Left ventricle myocardium inferior (tissue), 1 donor: ENCODE data around the gene QRICH1. TPM values are rescaled to one million over a fixed set of nuclear protein-coding genes. Genes with fewer than 3 reads are reported as not detected.

Source experiments
- DNase-seq: peaks from one replicate; pipeline ENCODE4 v3.0.0-alpha.2; 2020
- H3K27ac ChIP-seq: fragments of 200-600 bp; replicated peaks from 2 replicates; pipeline ENCODE4 v1.8.0; 2021
- H3K27me3 ChIP-seq: fragments of 200-600 bp; 2 replicates; pipeline ENCODE4 v1.8.0; 2021; ENCODE audit warnings: low read depth
- H3K36me3 ChIP-seq: fragments of 200-600 bp; 2 replicates; pipeline ENCODE4 v1.8.0; 2021
- H3K4me1 ChIP-seq: fragments of 200-600 bp; 2 replicates; pipeline ENCODE4 v1.8.0; 2021
- H3K4me3 ChIP-seq: fragments of 200-600 bp; 2 replicates; pipeline ENCODE4 v1.8.0; 2021; ENCODE audit warnings: mild to moderate bottlenecking, moderate library complexity
- H3K9me3 ChIP-seq: fragments of 200-600 bp; replicated peaks from 2 replicates; pipeline ENCODE4 v1.8.0; 2021
- CTCF ChIP-seq: fragments of 200-600 bp; IDR thresholded peaks from 2 replicates; pipeline ENCODE4 v1.8.0; 2021; ENCODE audit warnings: antibody characterized with exemption, mild to moderate bottlenecking, borderline replicate concordance
- intact Hi-C: fragments of 100-400 bp; cut with micrococcal nuclease; formaldehyde crosslinking; loops from one replicate; pipeline ENCODE4 v1.11.0; 2022
- total RNA-seq: library from RNA; stranded (reverse); fragmentation: NEBNext Ultra II Directional; extraction: Animal tissue kit (Norgen Biotek cat#: 25700); gene quantifications from one replicate; pipeline ENCODE4 v1.2.1, GENCODE V29; 2021
- donor health status: DM: no; HTN: yes; CAD: no; lungs with severe emphysema.

QRICH1 gene
- total RNA-seq, 1 donor from 2014 or later = 58.8 TPM

- no peaks in the 10 kb centered on the region for H3K27me3 ChIP-seq
- H3K27ac ChIP-seq = no peak overlapping the region
- peaks cover 9% of the 10 kb centered on the region for H3K4me1 ChIP-seq
- intact Hi-C loops = no loop called here
- no peak for TF ChIP-seq CTCF
- no peaks in the 10 kb centered on the region for H3K9me3 ChIP-seq
- no peak overlapping the region for H3K4me3 ChIP-seq
- DNase-seq = no peak
- peaks cover 10% of the 10 kb centered on the region for H3K36me3 ChIP-seq
Observed at GRCh38 chr3:48996640-48997039, 97.2 kb downstream of the QRICH1 start.

GRCh38 chr3:48993834-48994233, 100.0 kb downstream of the QRICH1 start:
- peaks cover 36% of the 10 kb centered on the region for H3K4me1 ChIP-seq
- no peak overlapping the region for H3K4me3 ChIP-seq
- H3K36me3 ChIP-seq = peaks cover 10% of the 10 kb centered on the region
- intact Hi-C loops = no loop called here
- no peak for DNase-seq
- H3K27me3 ChIP-seq = no peaks in the 10 kb centered on the region
- H3K27ac ChIP-seq = no peak overlapping the region
- TF ChIP-seq CTCF = no peak
- H3K9me3 ChIP-seq = no peaks in the 10 kb centered on the region

- peaks cover 47% of the 10 kb centered on the region for H3K4me1 ChIP-seq
- no peaks in the 10 kb centered on the region for H3K27me3 ChIP-seq
- H3K4me3 ChIP-seq = no peak overlapping the region
- H3K9me3 ChIP-seq = no peaks in the 10 kb centered on the region
- H3K27ac ChIP-seq = peak overlapping the region; percentile 92
- no peak for TF ChIP-seq CTCF
- no peak for DNase-seq
- intact Hi-C loops = no loop called here
- peaks cover 8% of the 10 kb centered on the region for H3K36me3 ChIP-seq
Observed at GRCh38 chr3:48991851-48992545, 101.9 kb downstream of the QRICH1 start.

- no peaks in the 10 kb centered on the region for H3K27me3 ChIP-seq
- intact Hi-C loops = no loop called here
- no peak for DNase-seq
Observed at GRCh38 chr3:48990636-48991469, 103.0 kb downstream of the QRICH1 start.

More at GRCh38 chr3:48990636-48991469, 103.0 kb downstream of the QRICH1 start:
- TF ChIP-seq CTCF = no peak
- Histone ChIP-seq H3K4me1 (peaks cover 47% of the 10 kb centered on the region), H3K4me3 (peak overlapping the region; percentile 81), H3K27ac (peak overlapping the region; percentile 92), H3K36me3 (peaks cover 7% of the 10 kb centered on the region), H3K9me3 (no peaks in the 10 kb centered on the region)
